GM12874 (cell line): ENCODE measurements around the gene COL5A1.

Source experiments
- TF ChIP-seq, protein P1 (sequence below): IDR thresholded peaks from 2 replicates; pipeline ENCODE4 v1.5.1; 2011; ENCODE audit warnings: low read depth, mild to moderate bottlenecking, control low read depth, low read length, moderate library complexity; ENCODE audit not compliant: insufficient read depth

COL5A1 gene

DNA sequence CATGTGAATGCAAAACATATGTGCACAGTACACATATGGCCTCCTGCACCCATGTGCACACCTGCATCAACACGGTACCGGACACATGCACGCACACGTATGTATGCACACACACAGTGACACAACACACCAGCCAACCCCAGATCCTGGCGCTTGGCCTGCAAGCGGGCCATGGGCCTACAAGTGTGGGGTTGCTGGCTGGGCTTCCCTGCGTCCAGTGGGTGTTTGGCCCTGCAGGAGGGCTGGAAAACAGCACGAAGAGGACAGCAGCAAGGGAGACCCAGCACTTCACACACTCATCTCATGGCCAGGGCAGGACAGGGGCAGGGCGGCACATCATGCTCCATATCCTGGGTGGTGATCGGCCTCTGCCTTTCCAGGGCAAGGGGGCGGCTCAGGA lies 77.7 kb downstream of the COL5A1 start:
- TF ChIP-seq, protein P1, sequence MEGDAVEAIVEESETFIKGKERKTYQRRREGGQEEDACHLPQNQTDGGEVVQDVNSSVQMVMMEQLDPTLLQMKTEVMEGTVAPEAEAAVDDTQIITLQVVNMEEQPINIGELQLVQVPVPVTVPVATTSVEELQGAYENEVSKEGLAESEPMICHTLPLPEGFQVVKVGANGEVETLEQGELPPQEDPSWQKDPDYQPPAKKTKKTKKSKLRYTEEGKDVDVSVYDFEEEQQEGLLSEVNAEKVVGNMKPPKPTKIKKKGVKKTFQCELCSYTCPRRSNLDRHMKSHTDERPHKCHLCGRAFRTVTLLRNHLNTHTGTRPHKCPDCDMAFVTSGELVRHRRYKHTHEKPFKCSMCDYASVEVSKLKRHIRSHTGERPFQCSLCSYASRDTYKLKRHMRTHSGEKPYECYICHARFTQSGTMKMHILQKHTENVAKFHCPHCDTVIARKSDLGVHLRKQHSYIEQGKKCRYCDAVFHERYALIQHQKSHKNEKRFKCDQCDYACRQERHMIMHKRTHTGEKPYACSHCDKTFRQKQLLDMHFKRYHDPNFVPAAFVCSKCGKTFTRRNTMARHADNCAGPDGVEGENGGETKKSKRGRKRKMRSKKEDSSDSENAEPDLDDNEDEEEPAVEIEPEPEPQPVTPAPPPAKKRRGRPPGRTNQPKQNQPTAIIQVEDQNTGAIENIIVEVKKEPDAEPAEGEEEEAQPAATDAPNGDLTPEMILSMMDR, result no peak

DNA sequence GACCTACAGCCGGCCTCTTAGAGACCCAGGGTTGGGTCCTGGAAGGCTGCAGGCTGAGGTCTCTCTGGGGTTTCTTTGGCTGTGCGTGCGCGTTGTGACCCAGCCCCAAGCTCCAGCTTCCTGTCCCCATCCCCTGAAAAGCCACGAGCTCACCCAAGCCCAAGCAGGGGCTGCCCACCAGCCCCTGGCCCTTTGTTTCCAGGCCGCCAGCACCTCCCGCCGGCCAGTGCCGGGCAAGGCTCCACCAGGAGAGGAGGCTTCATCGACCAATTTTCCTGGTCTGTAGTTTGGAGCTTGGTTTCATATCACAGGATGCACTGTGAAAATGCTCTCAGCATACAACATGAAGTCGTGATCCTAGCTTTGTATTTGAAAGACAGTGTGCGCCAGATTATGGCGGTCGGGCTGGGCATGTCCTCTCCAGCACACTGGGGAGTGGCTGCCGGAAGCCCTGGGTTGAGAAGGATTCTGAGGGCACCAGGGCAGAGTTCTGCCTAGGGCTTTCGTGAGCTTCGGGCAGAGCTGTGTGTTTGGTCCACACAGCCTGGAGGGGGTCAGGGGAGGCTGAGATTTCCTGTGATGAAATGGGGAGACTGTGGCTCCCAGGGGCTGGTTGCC lies 78.6 kb downstream of the COL5A1 start:
- TF ChIP-seq, protein P1, result no peak

DNA sequence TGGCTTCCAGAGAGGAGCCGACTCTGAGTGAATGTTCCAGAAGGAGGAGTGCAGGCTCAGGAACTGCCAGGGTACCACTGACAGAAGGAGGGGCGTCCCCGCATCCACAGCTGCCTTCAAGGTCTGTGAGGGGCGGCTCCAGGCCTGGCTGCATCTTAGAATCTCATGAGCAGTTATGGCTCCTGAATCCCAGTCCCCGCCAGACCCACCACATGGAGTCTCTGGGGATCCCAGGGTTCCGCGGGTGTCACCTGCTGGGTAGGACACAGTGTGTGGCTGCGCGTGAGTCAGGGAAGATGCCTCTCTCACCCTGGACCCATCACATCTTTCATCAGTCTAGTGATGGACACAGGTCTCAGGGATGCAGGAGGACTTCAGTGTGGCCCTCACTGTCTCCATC lies 79.2 kb downstream of the COL5A1 start:
- TF ChIP-seq, protein P1, result no peak

DNA sequence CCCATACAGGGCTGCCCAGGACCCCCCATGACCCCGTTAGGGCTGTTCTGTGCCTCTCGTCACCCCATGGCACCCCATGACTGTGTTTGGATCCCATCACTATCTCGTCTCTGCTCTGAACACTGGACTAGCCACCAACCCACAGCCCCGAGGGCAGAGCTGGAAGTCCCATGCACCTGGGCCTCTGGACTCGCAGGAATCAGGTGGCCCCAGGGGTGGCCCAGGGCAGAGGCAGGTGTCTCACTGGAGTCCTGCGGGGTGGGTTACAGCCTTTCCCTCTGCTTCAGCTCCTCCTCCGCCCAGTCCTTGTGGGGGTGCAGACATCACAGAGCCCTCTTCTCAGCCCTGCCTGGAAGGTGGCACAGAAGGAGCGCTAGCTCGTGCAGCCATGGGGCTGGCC lies 79.7 kb downstream of the COL5A1 start:
- TF ChIP-seq, protein P1, result no peak

DNA sequence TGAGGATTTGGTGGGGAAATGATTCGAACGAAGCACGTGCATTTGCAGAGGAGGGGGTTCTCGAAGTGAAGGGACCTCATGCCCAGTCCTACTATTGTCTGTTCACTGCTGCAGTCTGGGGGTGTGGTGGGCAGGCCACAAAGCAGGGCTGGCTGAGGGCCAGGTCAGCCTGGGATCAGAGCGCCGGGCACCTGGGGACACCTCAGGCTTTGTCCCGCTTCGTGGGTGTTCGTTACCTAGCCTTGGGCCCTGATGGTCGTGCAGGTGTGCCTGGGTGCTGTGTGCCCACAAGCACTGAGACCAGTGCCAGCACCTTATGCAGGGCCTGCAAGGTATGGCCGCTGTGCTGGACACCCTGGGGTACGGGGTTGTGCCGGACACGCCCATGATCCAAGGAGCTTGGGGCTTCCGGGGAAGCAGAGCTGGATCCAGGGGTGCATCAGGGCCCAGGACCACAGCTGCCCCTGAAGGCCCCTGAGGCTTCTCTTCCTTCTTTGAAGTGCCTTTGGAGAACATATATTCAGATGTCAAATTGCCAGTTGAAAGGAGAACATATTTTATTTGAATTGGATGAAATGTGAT lies 80.6 kb downstream of the COL5A1 start:
- TF ChIP-seq, protein P1, result no peak

DNA sequence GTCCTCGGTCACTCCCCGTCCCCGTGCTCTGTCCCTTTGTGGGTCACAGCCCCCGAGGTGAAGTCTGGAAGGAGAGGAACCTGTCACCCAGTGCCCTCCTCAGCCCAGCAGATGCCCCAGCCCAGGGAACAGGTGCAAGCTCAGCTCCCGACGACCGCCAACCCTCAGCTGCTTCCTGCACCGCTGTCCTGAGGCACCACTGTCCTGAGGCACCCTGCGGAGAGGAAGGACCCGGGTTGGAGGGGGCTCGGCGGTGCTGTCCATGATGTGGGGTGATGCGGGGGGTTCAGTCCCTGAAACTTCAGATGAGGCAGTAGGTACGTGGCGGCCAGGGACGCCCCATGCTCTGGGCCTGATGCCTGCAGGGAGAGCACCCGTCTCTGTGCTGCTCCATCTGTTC lies 81.4 kb downstream of the COL5A1 start:
- TF ChIP-seq, protein P1, result no peak

DNA sequence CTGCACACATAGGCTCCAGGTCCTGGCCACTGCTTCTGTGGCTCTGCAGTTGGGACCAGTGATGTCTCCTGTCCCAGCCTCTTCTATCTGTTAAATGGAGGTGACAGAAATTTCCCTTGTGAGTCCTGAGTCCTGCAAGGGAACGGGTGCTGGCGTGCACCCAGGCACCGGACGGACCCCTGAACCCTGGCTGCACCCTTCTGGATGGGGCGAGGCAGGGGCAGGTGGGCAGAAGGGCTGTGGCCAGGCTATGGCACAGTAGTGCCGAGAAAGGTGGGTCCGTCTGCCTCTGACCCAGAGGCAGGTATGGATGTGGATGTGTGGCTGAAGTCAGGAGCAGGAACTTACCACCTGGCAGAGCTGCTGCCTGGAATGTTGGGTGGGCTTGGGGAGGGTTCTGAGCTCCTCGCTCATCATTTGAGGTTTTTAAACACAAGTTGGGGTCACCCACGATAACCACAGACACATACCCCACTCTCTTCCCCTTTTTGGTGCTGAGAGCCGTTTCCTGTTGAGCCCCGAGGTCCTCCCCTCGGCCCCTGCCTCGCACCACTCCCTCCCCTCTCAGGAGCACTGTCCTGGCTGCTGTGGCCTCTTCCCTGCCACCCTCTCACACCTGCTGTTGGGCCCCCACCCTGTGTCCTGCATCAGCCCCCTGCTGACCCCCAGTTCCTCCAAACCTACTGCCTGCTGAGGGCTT lies 82.0 kb downstream of the COL5A1 start:
- TF ChIP-seq, protein P1, result no peak
